Ecto neural progenitor cell (in vitro differentiated cells): ENCODE data around the gene LRIG2.
"Not testable (repeated sequence)": the region's sequence is repeated elsewhere in the genome, so short reads cannot be mapped to it uniquely, and the experiment has no call there.

ENCODE experiments used
- DNase-seq: peaks from one replicate; pipeline ENCODE4 v3.0.0-alpha.2; 2018; ENCODE audit warnings: low spot score

Gene LRIG2

GRCh38 chr1:113063456-113063855 is 9.5 kb upstream of the LRIG2 start:
- not testable (repeated sequence) for DNase-seq

GRCh38 chr1:113072141-113072756 is 749 bp upstream of the LRIG2 start:
- no peak for DNase-seq

- DNase-seq = no peak
These were observed 517 bp downstream of the LRIG2 start for GRCh38 chr1:113073479-113073950.

- no peak for DNase-seq
These were observed 1.2 kb downstream of the LRIG2 start for GRCh38 chr1:113074237-113074636.

- not testable (repeated sequence) for DNase-seq
These were observed 5.0 kb downstream of the LRIG2 start for GRCh38 chr1:113077978-113078377.

GRCh38 chr1:113086541-113086940 is 13.5 kb downstream of the LRIG2 start:
- DNase-seq = no peak

GRCh38 chr1:113088972-113089371 is 16.0 kb downstream of the LRIG2 start:
- no peak for DNase-seq

- DNase-seq = no peak
These were observed 17.1 kb downstream of the LRIG2 start for GRCh38 chr1:113090051-113090450.

GRCh38 chr1:113091988-113092594 is 19.1 kb downstream of the LRIG2 start:
- DNase-seq = no peak

- DNase-seq = no peak
These were observed 21.5 kb downstream of the LRIG2 start for GRCh38 chr1:113094506-113094905.

GRCh38 chr1:113095790-113096455 is 22.9 kb downstream of the LRIG2 start:
- DNase-seq = no peak

GRCh38 chr1:113096493-113096892 is 23.5 kb downstream of the LRIG2 start:
- DNase-seq = no peak

- DNase-seq = no peak
These were observed 28.6 kb downstream of the LRIG2 start for GRCh38 chr1:113101588-113101987.

- DNase-seq = no peak
These were observed 30.1 kb downstream of the LRIG2 start for GRCh38 chr1:113103048-113103447.

- no peak for DNase-seq
These were observed 31.0 kb downstream of the LRIG2 start for GRCh38 chr1:113103977-113104376.

- no peak for DNase-seq
These were observed 33.9 kb downstream of the LRIG2 start for GRCh38 chr1:113106910-113107309.

- no peak for DNase-seq
These were observed 37.0 kb downstream of the LRIG2 start for GRCh38 chr1:113109908-113110554.

- DNase-seq = no peak
These were observed 45.3 kb downstream of the LRIG2 start for GRCh38 chr1:113118266-113118665.

GRCh38 chr1:113123737-113124136 is 50.7 kb downstream of the LRIG2 start:
- DNase-seq = no peak

GRCh38 chr1:113124366-113124765 is 51.4 kb downstream of the LRIG2 start:
- no peak for DNase-seq

GRCh38 chr1:113125517-113125916 is 52.5 kb downstream of the LRIG2 start:
- no peak for DNase-seq

GRCh38 chr1:113126207-113126606 is 53.2 kb downstream of the LRIG2 start:
- no peak for DNase-seq

GRCh38 chr1:113128116-113128515 is 55.1 kb downstream of the LRIG2 start:
- no peak for DNase-seq
